ENCODE measurements around the gene ADGRE2. TPM values are rescaled to one million over a fixed set of nuclear protein-coding genes. Genes with fewer than 3 reads are reported as not detected.

The ADGRE2 gene
- total RNA-seq, 1 donor from 2014 or later, result 0.63 TPM

DNA sequence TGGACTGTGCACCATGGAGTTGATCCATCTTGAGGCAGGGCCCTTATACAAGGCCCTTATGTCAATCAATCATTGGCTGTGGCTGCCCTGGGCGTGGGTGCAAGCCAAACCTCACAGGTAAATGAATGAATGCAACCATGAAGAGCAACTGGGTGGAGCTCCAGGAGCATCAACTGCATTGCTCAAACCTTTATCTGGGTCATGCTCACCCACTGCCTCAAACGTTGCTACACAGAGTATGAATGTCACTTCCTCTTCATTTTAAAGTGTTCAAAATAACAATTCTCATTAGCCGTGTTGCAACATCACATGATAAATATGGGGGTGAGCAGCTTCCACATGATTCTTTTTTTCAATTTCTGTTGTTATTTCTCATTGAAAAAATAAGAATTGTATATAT lies 94.9 kb downstream of the ADGRE2 start:
- Histone ChIP-seq H3K4me3 (no peak overlapping the region), H3K4me1 (no peaks in the 10 kb centered on the region), H3K27me3 (ENCODE audit: low read depth) (peaks cover 18% of the 10 kb centered on the region), H3K36me3 (no peaks in the 10 kb centered on the region), H3K9me3 (replicated peaks) (no peaks in the 10 kb centered on the region), H3K27ac (replicated peaks) (no peak overlapping the region)
- intact Hi-C loops (cut with micrococcal nuclease), result no loop called here
- DNase-seq, result no peak
- TF ChIP-seq, protein P1, sequence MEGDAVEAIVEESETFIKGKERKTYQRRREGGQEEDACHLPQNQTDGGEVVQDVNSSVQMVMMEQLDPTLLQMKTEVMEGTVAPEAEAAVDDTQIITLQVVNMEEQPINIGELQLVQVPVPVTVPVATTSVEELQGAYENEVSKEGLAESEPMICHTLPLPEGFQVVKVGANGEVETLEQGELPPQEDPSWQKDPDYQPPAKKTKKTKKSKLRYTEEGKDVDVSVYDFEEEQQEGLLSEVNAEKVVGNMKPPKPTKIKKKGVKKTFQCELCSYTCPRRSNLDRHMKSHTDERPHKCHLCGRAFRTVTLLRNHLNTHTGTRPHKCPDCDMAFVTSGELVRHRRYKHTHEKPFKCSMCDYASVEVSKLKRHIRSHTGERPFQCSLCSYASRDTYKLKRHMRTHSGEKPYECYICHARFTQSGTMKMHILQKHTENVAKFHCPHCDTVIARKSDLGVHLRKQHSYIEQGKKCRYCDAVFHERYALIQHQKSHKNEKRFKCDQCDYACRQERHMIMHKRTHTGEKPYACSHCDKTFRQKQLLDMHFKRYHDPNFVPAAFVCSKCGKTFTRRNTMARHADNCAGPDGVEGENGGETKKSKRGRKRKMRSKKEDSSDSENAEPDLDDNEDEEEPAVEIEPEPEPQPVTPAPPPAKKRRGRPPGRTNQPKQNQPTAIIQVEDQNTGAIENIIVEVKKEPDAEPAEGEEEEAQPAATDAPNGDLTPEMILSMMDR (IDR thresholded peaks at IDR 0.05; ENCODE audit: borderline replicate concordance), result no peak

Other genes with a start within 250 kb of the ADGRE2 start
- gene TECR, start 249.0 kb downstream of the ADGRE2 start, total RNA-seq, result 69.3 TPM
- 501 TPM for gene NDUFB7, start 206.5 kb downstream of the ADGRE2 start, total RNA-seq
- not detected for gene CLEC17A, start 195.5 kb downstream of the ADGRE2 start, total RNA-seq
- not detected for gene ADGRE3, start 103.7 kb downstream of the ADGRE2 start, total RNA-seq
- 6.5 TPM for gene ZNF333, start 88.5 kb downstream of the ADGRE2 start, total RNA-seq
- not detected for gene OR7A5, start 56.6 kb upstream of the ADGRE2 start, total RNA-seq
- not detected for gene OR7C1, start 56.6 kb upstream of the ADGRE2 start, total RNA-seq
- gene OR7A10, start 70.4 kb upstream of the ADGRE2 start, total RNA-seq, result not detected
- not detected for gene OR7A17, start 107.6 kb upstream of the ADGRE2 start, total RNA-seq
- not detected for gene OR7C2, start 162.9 kb upstream of the ADGRE2 start, total RNA-seq
- gene SLC1A6, start 201.3 kb upstream of the ADGRE2 start, total RNA-seq, result not detected

Measured in left ventricle myocardium inferior (tissue), 1 donor.